ENCODE data around the gene VSTM4.

The VSTM4 gene

DNA sequence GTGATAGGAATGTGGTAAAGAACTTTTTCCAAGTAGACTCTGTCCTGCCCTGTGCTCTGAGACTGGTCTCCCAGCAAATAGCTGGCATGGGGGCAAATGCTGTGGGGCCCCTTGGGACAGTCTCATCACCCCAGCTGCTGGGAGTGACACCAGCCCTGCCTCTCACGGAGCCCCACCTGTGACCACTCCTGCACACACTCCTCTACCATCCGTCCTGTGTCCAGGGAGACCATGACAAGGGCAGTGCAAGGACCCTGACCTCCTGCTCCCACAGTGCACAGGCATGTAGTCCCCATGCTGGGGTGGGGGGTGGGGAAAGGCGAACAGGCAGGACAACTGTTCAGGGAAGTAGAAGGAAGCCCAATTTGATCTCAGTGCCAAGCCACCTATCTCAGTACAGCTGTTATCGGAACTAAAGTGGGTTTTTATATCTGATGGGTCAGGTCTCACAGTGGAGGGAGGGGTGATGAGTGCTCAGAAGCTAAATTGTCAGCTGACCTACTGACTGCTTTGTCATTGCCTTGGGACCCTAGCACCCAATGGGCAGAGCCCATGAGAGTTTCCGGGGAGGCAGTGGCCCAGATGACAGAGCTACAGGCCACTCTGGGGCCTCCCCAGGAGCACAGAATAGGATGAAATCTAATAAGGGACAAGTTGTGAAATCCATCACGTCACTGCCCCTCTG lies 24.5 kb downstream of the VSTM4 start:
- DNase-seq = no peak

DNA sequence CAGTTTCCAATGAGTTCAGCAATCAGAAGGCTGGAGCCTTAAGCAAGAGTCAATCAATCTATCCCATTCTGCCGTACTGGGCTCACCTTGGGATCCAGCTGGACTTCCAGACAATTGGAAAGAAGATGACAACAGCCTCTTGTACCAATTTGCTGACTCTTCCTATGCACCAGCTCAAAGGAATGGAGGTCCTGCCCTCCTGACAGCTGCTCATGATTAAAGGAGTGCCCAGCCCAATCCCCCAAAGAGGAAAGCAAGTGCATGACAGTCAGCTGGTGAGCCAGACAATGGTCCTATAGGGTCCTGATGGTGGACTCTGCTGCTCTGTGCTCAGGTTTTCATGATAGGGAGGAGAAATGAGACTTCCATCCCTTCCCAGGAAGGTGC lies 25.1 kb downstream of the VSTM4 start:
- DNase-seq = no peak

DNA sequence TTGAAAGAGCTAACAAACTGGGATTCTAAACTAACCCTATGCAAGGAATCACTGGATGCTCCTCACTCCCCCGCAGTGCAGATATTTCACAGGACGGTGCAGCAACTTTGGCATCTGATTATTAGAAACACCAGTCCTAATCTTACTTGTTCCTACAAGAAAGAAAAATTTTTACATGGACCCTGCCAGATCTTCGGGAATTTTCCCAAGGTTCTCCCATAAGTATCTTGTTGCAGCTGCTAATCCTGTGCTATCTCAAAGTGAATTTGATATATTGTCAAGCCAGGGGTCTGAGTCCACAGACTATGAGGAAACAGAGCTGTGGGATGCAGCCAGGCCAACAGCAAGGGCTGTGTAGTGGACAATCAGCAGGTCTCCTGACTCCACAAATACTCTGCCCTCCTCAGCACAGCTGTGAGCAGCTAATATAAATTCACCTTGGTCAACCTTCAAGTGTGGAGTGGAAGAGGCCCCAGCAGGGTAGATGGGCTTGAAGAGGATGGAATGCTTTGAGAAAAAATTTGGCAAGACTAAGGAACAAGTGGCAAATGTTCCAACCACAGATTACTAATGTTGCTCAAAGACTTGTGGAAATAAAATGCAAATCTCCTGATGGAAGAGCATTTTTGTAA lies 25.6 kb downstream of the VSTM4 start:
- no peak for DNase-seq

DNA sequence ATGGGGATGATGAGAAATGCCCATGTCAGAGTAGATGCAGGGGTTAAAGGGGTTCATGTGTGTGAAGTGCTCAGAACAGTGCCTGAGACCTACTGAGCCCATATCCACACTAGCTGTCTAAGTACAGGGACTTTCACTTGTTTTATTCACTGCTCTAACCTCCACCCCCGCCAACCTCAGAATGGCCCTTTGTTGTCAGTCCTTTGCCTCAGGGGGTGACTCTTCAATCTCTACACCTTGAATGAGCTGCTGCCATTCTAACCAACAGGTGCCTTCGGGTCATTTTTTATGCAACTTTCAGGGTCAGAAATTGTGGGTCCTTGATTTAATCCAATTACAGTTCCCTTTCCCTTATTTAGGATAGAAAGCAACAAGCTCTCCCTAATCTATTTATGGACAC lies 26.2 kb downstream of the VSTM4 start:
- DNase-seq = no peak

DNA sequence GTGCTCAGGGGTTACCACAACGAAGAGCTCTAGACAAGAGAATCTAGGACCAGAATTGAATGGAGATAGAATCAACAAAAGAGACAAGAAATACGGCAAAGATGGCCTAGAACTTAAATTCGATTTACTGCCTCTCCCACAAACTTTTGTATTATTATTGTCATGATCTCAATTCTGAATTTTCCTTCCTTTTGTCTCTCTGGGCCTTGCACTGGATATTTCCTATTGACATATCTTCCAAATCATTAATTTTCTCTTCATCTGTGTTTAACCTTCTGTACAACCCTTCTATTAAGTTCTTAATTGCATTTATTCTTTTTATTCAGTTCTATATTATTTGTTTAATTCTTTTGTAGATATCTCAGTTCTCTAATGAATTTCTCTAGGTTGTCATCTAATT lies 28.4 kb downstream of the VSTM4 start:
- DNase-seq = no peak

DNA sequence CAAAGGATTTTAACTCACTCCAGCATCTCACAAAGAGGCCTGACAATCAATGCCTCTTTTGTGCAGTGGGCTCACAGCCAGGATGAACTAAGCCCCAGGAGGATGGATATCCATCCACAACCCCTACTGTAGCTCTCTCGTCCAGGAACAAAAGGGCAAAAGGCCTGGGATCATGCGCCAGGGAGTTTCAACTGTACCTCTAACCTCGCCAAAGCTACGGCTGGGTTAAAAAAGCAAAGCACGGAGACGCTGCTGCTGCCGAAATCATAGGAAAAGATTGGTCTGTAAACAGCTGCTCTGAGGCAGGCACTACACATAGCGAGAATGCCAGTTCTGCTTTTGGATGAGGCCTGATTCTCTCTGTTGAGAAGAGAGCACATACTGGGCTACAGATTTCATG lies 32.1 kb downstream of the VSTM4 start:
- no peak for DNase-seq

DNA sequence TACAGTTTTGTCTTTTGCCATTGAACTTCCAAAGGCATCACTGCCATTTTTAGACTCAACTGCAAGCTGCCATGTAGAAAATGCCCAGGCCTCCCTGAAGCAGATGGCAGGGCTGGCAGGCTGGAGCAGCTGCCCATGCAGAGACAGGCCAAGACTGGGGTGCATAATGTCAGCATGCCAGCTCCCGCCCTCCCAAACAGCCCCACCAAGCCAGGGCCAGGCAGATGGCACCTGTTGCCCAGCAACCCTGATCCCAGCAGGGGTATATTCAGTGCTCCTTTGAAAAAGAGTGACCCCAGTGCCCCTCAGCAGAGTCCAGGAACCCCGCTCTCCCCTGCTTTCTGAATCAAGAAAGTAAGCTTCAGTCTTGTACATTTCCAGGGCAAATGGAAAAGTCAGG lies 32.6 kb downstream of the VSTM4 start:
- no peak for DNase-seq

DNA sequence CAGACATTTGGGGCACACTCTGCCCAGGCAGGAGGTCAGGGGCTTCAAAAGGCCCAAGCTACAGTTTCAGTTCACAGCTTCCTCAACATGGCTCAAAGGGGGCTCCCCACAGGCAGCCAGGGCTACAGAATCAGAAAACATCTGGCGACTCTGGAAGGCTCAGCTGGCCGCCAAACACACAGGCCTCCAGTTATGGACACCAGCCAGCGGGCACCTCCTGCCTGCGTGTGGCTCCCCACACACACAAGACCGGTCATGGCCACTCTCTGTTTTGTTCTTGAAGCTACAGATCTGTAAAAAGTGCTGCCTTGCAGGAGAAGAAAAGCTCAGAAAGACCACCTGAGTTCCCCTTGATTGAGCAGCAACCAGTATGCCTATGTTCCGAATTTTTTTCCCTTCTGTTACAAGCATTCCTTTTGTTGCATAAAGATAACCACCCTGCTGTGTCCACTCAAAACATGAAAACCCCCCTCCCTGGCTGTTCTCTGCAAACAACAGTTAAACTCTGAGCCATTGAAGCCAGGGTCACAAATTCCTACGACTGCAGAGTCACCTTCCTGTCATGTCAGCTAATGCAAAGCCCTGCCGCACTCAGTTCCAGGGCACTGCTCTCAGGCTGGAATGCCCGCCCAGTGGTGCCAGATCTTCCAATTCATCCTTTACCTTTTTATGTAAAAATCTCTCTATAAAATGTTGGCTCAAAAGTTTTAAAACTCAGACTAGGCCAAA lies 33.6 kb downstream of the VSTM4 start:
- DNase-seq = no peak

DNA sequence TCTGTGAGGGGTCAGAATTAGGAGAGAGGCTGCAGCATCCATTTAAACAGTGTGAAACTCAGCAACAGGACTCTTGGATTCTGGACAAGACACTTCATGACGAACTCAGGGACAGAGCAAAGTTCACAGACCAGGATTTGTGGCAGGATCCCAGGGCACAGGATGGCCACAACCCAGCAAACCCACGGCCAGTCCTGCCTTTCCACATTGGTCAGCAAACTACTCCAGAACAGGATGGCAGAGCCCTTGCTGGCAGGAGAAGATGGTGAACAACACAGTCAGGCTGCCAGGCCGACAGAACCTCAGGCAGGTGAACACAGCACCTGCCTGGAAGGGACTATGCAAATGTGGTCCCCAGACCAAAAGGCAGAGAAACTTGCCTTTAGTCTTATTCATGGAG lies 34.4 kb downstream of the VSTM4 start:
- no peak for DNase-seq

DNA sequence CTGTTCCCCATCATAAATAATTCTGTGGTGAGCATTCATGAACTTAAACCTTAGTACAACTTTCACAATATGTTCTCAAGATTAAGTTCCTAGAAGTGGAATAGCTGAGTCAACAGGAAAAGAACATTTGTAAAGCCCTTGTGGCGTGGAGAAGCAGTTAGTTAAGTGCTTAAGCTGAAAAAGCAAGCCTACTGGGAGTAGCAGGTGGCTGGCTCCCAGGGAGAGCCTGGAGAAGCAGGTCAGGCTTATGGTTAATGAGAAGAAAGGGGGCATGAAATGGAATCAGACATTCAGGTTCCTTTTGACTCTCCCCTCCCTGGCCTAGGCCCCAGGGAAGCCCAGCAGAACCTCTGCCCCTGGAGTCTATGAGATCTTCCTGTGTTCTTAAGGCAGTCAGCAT lies 35.3 kb downstream of the VSTM4 start:
- DNase-seq = peak; percentile 18

DNA sequence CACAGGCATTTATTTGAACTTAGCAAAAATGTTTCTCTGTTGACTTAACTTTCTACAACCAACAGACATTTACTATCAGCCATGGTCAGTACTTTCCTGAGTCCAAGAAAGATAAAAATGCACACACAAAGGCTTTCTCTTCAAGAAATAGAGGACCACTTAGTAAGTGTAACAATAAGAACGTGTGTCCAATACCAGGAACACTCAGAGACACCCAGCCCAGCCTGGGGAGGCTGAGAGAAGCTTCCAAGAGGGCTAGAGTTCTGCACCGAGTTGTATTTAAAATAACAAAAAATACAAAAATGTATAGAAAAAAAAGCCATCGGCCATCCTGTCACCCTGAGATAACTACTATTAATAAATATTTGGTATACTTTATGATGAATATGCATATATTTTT lies 35.8 kb downstream of the VSTM4 start:
- DNase-seq = no peak

DNA sequence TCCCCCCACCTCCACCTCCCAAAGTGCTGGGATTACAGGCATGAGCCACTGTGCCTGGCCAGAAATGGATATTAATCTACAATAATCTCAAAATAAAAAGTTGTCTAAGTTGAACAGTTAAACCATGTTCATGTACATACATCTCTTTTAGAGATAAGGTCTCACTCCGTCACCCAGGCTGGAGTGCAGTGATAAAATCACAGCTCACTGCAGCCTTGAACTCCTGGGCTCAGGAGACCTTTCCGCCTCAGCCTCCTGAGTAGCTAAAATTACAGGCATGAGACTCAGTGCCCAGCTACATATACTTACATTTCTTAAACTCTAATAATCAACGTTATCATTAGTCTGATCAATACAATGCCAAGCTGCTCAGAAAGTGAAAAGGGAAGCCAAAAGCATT lies 36.2 kb downstream of the VSTM4 start:
- DNase-seq = no peak

DNA sequence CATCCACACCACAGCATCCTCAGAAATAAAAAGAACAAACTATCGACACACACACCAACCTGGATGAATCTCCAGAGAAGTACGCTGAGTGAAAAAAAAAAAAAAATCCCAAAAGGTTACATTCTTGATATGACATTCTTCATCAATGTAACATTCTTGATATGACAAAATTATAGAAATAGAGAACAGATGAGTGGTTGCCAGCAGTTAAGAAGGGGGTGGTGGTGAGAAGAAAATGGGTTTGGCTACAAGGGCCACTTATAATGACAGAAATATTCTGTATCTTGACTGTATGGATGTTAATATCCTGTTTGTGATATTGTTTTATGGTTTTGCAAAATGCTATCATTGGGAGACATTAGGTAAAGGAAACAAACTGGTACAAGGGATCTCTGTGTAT lies 36.9 kb downstream of the VSTM4 start:
- no peak for DNase-seq

DNA sequence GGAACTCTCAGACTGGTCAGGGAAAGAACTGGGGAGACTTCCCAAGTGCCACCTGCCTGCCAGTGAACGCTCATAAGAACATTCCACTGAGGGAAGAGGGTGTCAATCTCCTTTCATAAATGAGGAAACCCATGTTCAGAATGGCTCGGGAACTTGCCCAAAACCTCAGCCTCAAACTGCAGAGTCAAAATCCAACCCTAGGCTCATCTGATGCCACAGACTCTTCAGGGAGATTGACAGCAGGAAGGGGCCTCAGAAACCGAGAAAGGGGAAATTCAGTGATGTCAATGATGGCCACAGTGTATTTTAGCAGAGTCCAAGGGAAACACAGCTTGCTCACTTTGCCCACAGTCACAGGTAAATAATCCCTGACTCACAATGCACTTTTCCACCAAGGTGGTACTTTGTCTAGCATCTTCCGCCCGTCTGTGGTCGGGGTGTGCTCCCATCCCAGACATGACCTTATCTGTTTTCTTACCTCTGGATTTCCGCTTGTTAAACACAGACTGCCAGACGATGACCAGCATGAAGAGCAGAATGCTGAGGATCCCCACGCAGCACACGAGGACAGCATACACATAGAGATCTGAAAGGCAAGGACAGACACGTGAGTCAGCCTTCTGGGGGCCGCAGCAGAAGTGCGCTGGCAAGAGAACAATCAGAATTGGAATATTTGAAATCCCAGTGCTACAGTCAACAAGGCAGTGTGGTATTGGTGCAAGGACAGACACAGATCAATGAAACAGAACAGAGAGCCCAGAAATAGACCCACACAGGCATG lies 38.4 kb downstream of the VSTM4 start:
- no peak for DNase-seq

DNA sequence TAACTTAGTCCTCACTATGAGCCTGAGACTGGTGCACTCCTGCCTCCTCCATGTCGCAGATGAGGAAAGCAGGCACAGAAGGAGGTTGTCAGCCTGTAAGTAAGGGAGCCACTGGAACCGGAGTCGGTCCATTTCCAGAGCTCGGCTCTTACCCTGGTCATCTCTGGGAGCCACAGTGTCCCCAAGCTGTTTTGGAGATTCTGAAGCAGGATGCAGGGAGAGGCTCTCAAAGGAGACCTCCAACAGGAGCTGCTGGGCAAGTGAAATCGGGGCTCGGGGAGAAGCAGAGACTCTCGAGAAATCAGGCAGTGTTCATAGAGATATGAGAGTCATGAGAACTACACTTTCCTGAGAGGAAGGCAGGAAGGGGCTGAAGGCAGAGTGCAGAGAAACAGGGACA lies 39.0 kb downstream of the VSTM4 start:
- DNase-seq = no peak

DNA sequence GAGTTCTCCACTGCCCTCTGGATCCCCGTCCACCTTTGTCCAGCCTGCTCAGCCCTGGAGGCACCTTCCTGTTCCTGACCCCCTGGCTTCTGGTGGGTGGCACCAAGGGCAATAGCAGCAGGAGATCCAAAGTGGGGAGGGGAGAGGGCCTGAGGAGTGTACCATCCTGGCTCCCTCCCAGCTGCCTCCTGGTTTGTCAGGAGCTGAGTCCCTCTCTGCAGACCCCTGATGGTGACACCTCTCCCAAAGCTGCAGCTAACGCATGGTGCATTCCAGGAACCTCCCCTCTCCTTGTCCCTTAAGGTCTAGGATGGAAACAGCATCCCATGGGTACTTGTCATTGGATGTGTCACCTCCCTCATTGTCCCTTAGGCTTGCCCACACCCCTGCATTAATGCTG lies 39.6 kb downstream of the VSTM4 start:
- no peak for DNase-seq

DNA sequence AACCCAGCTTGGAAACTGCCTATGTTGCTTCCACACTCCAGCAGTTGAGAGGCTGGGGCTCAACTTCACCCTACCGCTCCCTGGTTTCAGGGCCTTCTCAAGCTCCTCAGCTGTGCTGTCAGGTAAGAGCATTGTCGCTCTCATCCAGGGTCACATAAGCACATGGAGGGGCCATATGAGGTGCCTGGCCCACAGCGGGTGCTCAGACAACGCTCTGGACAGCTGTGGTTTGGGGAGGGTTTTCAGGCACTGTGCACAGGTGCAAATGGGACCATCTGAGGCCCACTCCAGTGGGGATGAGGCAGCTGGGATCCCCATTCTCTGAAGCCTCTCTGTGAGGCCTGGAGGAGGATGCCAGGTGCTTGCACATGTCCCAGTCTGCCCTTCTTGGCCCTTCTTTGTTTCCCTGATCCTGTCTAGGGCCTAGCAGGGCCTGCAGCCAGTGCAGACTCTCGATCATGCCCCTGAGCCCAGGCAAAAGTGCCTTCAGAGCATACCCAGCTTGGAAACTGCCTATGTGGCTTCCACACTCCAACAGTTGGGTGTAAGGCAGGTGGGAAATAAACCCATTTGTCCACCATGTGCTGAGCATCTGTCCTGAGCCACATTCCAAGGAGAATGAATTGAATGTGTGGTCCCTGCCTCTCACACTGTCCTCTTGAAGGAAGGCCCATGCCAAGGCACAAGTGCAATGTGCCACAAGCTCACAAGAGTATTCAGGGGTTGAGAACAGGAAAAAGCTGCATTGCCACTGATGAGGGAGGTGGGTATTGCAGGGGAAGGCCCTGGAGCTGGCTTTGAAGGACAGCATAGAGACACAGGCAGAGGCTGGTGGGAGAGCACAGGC lies 40.3 kb downstream of the VSTM4 start:
- DNase-seq = no peak

DNA sequence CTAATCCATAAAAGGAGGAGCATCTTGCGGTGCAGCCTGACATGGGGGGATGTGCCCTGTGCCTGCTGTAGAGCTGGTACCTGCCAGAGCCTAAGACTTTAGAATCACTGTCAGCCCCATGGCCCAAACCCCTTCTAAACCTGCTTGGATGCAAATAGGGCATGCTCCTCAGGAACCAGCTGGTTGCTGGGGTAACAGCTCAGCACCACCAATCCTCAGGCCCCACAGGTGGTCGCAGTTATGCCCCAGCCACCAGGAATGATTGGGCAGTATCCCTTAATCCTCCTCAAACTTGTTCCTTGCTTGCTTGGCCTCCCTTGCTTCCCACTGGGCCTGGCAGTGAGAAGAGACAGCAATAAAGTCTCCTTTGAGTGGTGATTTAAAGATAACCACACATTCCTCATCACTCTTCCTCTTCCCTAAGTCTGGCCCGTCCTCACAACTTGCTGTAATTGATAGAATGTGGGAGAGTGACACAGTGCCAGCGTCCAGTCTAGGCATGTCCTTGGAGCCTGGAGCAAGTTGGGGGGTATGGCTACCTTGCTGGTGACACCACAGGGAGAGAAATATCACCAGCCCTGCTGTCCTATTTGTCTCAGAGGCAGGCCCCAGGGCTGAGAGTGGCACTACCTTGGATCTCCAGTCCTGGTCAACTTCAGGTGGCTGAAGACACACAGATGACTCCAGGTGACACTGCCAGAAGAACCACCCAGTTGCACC lies 43.0 kb downstream of the VSTM4 start:
- no peak for DNase-seq

DNA sequence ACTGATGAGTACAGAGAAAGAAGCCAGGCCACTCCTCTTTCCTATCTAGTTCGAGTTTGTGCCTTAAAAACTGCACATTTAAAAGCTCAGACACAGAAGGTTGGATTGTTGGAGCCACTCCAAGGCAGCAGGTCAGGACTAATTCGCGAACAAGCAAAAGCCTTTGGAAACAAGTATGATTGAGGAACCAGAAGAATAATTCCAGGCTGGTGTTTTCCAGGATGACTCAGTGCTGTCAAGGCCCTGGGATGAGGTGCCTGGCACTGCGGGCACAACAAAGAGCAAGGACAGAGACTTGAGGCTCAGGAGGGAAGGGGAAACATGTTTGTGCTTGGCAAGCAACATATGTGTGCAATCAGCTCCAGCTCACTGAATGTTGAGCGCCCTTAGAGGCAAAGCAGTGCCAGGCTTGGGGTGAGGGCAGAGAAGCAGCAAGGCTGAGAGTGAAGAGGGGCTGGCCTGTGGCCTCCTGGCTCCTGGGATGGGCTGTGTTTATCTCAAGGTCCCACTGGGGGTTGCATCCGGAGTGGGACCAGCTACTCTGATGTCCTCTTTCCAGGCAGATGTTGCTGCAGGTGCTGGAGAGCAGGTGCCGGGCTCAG lies 44.1 kb downstream of the VSTM4 start:
- peak; percentile 12 for DNase-seq

DNA sequence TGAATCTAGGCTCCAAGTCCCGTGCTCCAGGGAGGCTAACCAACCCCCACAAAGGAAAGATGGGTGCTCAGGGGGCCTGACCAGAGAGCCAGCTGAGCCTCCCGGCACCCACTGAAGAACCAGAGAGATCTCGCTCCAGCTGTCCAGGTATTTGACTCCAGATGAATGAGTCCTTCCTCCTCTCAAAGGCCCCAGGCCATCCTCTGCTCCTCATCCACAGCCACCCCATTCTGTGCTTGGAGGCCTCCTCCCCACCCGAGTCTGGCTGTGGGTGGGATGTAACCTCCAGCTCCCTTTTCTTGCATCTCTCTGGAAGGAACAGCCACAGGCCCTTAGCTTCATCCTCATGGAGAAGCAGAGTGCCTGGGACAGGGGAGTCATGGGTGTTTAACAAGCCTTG lies 44.6 kb downstream of the VSTM4 start:
- no peak for DNase-seq

DNA sequence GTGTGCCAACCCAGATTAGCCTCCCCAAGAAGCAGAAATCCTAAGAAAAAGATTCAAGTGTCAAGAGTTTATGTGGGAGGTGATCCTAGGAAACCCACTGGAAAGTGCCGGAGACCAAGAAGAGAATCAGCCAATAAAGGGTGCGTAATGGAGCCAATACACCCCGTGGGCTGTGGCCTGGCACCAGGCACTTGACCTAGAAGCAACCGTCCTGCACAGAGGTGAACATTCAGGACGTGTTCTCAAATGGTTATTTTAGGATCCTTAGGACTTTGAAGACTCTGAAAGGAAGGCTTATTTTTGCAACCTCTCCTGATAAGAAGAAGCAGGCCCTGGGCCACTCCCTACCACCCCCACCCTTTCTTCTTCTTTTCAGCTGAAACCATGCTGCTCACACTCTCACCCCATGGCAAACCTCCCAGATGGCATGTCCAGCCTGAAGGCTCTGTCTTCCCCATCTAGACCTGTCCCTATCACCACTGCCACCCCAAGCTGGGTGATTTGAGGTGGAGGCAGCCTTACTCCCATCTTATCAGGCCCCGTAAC lies 46.6 kb downstream of the VSTM4 start:
- no peak for DNase-seq

Measured in suppressor macrophage treated with lipopolysaccharide for 4 hours (primary cell).